Mucosa of stomach (tissue), 1 donor: Measurements from ENCODE around the gene CC2D2B.
A peak's percentile ranks its signal among the peaks of the same experiment; 100 is the strongest.
"Not testable (repeated sequence)": the region's sequence is repeated elsewhere in the genome, so short reads cannot be mapped to it uniquely, and the experiment has no call there.

ENCODE experiments used
- H3K27me3 ChIP-seq: one replicate; pipeline ENCODE4 v1.7.0; 2013; ENCODE audit warnings: mild to moderate bottlenecking, low read length; ENCODE audit not compliant: control insufficient read depth, insufficient read depth
- H3K36me3 ChIP-seq: one replicate; pipeline ENCODE4 v1.7.0; 2013; ENCODE audit warnings: low read length; ENCODE audit not compliant: control insufficient read depth, insufficient read depth
- H3K4me1 ChIP-seq: one replicate; pipeline ENCODE4 v1.7.0; 2013; ENCODE audit warnings: mild to moderate bottlenecking, low read length; ENCODE audit not compliant: control insufficient read depth, insufficient read depth
- H3K4me3 ChIP-seq: one replicate; pipeline ENCODE4 v1.7.0; 2013; ENCODE audit warnings: low read length
- H3K9ac ChIP-seq: one replicate; pipeline ENCODE4 v1.7.0; 2013; ENCODE audit warnings: mild to moderate bottlenecking, low read length, moderate library complexity
- H3K9me3 ChIP-seq: one replicate; pipeline ENCODE4 v1.7.0; 2013; ENCODE audit warnings: mild to moderate bottlenecking, low read length, moderate library complexity; ENCODE audit not compliant: control insufficient read depth
- donor health status: Pancreatic carcinoma.

CC2D2B gene

GRCh38 chr10:96041146-96041545, 133.4 kb downstream of the CC2D2B start:
- Histone ChIP-seq H3K9ac (no peak overlapping the region), H3K4me1 (peaks cover 6% of the 10 kb centered on the region), H3K9me3 (no peaks in the 10 kb centered on the region), H3K36me3 (no peaks in the 10 kb centered on the region), H3K4me3 (no peak overlapping the region), H3K27me3 (no peaks in the 10 kb centered on the region)

- Histone ChIP-seq H3K27me3 (no peaks in the 10 kb centered on the region), H3K4me3 (peak within 1 kb of the TSS; percentile 62), H3K9ac (peak within 1 kb of the TSS; percentile 80), H3K4me1 (peaks cover 6% of the 10 kb centered on the region), H3K36me3 (no peaks in the 10 kb centered on the region), H3K9me3 (no peaks in the 10 kb centered on the region)
Observed at GRCh38 chr10:96043033-96043892, 135.5 kb downstream of the CC2D2B start, which contains the start of gene CCNJ. CCNJ (plus strand) TSS chr10:96043583; CDS start chr10:96044394, 811 bp downstream.

- Histone ChIP-seq H3K36me3 (no peaks in the 10 kb centered on the region), H3K4me3 (peak overlapping the region; percentile 62), H3K27me3 (no peaks in the 10 kb centered on the region), H3K4me1 (peaks cover 6% of the 10 kb centered on the region), H3K9me3 (no peaks in the 10 kb centered on the region), H3K9ac (peak overlapping the region; percentile 80)
Observed at GRCh38 chr10:96043893-96044715, 136.3 kb downstream of the CC2D2B start.

DNA sequence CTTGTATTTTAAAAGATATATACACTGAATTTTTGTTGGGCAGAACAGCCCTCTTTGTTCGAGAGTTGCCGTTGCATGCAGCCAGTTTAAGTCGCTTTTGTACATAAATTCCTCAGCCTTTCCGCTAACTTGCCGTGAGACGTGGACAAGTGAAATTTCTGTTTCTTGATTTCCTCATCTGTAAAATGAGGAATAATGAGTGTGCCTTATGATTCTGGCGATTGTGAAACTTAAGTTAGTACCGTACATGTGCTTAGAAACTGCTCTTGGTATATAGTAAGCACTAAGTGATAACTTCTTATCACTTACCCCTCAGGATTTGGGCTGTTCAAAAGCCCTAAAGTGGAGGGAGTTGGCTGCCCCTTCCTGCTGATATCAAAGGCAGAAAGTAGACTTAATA, 137.0 kb downstream of the CC2D2B start:
- Histone ChIP-seq H3K4me3 (peak overlapping the region; percentile 62), H3K36me3 (no peaks in the 10 kb centered on the region), H3K27me3 (no peaks in the 10 kb centered on the region), H3K9me3 (no peaks in the 10 kb centered on the region), H3K4me1 (peaks cover 6% of the 10 kb centered on the region), H3K9ac (peak overlapping the region; percentile 80)

DNA sequence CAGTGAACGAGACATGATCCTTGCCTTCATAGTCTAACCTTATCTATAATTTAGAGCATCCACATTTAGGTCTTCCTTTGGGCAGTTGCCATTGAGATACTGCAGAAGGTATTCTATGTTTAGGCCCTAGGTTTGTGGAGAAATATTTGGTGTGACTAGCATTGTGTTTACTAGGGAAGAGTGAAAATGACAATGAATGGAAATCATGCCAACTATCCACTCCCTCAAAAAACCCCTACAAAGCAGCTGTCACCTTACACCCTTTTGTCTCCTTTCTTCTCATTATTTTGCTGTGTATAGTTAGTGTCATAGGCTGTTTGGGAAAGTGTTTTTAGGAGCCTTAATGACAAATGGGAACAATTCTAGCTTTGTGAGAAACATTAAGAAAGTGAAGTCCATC, 138.8 kb downstream of the CC2D2B start:
- Histone ChIP-seq H3K9ac (no peak overlapping the region), H3K27me3 (no peaks in the 10 kb centered on the region), H3K4me1 (peaks cover 6% of the 10 kb centered on the region), H3K9me3 (no peaks in the 10 kb centered on the region), H3K36me3 (no peaks in the 10 kb centered on the region), H3K4me3 (no peak overlapping the region)

- Histone ChIP-seq H3K4me1 (peaks cover 6% of the 10 kb centered on the region), H3K36me3 (no peaks in the 10 kb centered on the region), H3K9me3 (no peaks in the 10 kb centered on the region), H3K27me3 (no peaks in the 10 kb centered on the region), H3K9ac (no peak overlapping the region), H3K4me3 (no peak overlapping the region)
Observed at GRCh38 chr10:96047004-96047649, 139.4 kb downstream of the CC2D2B start.

DNA sequence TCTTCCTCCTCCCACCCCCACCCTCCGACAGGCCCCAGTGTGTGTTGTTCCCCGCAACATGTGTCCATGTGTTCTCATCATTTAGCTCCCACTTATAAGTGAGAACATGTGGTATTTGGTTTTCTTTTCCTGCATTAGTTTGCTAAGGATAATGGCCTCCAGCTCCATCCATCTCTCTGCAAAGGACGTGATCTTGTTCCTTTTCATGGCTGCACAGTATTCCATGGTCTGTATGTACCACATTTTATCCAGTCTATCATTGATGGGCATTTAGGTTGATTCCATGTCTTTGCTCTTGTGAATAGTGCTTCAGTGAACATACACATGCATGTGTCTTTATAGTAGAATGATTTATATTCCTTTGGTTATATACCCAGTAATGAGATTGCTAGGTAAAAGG, 140.2 kb downstream of the CC2D2B start:
- H3K27me3 ChIP-seq, H3K36me3 ChIP-seq, H3K9ac ChIP-seq, H3K9me3 ChIP-seq, H3K4me3 ChIP-seq, H3K4me1 ChIP-seq: not testable (repeated sequence)

- no peaks in the 10 kb centered on the region for H3K4me1 ChIP-seq
- no peaks in the 10 kb centered on the region for H3K36me3 ChIP-seq
- no peak overlapping the region for H3K4me3 ChIP-seq
- H3K27me3 ChIP-seq = no peaks in the 10 kb centered on the region
- no peaks in the 10 kb centered on the region for H3K9me3 ChIP-seq
- H3K9ac ChIP-seq = no peak overlapping the region
Observed at GRCh38 chr10:96049340-96049739, 141.6 kb downstream of the CC2D2B start.

- H3K9ac ChIP-seq = no peak overlapping the region
- no peaks in the 10 kb centered on the region for H3K4me1 ChIP-seq
Observed at GRCh38 chr10:96053985-96054384, 146.2 kb downstream of the CC2D2B start.

DNA sequence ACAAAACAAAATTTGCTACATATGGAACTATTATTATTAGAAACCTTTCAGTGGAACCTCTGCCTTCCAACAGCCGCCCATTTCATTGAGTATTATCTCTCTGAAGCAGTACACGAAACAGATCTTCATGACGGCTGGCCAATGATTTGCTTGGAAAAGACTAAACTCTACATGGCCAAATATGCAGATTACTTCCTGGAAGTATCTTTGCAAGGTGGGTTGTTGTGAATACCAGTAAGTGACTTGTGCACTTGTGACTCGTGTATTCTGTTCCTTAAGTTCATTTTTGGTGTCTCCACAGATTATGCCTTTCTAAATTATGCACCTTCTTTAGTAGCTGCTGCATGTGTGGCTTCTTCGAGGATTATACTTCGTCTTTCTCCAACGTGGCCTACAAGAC, 149.0 kb downstream of the CC2D2B start:
- H3K9ac ChIP-seq = no peak overlapping the region
- H3K27me3 ChIP-seq = no peaks in the 10 kb centered on the region
- no peaks in the 10 kb centered on the region for H3K36me3 ChIP-seq
- H3K9me3 ChIP-seq = no peaks in the 10 kb centered on the region
- no peak overlapping the region for H3K4me3 ChIP-seq
- H3K4me1 ChIP-seq = no peaks in the 10 kb centered on the region

More at GRCh38 chr10:96053985-96054384, 146.2 kb downstream of the CC2D2B start:
- Histone ChIP-seq H3K27me3 (no peaks in the 10 kb centered on the region), H3K4me3 (no peak overlapping the region), H3K36me3 (no peaks in the 10 kb centered on the region), H3K9me3 (no peaks in the 10 kb centered on the region)

DNA sequence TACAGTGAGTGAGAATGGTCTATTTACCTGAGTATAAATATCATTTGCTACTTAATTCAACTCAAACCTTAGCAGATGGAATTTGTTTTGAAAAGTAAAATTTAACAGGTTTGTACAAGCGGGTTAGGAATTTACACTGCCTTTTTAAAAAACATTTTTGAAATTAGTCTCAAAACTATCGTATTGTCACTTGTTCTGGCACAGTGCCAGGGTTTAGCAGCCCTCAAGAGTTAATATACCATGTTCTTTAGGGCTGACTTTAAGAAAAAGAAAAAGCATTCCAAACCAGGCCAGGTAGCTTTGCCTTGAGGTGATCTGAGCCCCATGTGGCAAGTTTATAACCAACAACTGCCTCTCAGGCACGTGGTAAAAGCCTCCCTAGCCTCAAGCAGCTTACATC, 153.5 kb downstream of the CC2D2B start:
- Histone ChIP-seq H3K4me1 (no peaks in the 10 kb centered on the region), H3K27me3 (no peaks in the 10 kb centered on the region), H3K9me3 (no peaks in the 10 kb centered on the region), H3K9ac (no peak overlapping the region), H3K4me3 (no peak overlapping the region), H3K36me3 (no peaks in the 10 kb centered on the region)

DNA sequence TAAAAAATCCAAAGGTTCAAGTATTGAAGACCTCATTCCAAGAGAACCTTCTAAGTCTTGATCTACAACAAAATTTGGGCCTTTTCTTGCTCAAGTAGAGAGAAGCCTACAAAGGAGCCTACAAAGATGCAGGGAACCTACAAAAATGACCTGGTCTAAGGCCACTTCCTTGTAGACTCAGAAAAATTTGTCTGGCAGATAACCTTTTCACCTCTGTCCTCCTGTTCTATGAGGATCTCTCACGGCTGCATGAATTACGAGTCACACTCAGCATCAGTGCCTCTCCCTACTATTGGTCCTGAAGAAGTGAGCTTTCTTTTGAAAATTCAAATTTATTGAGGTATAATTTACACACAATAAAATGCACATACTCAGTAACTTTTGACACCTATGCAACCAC, 164.9 kb downstream of the CC2D2B start:
- Histone ChIP-seq H3K4me3 (no peak overlapping the region), H3K9ac (no peak overlapping the region), H3K36me3 (no peaks in the 10 kb centered on the region), H3K4me1 (no peaks in the 10 kb centered on the region), H3K27me3 (no peaks in the 10 kb centered on the region), H3K9me3 (no peaks in the 10 kb centered on the region)
